ENCODE data around the gene PSTPIP2.

PSTPIP2 gene

GRCh38 chr18:46001074-46001473 lies 71.0 kb downstream of the PSTPIP2 start:
- TF ChIP-seq POLR2AphosphoS5 (IDR thresholded peaks at IDR 0.05; ENCODE audit: low read depth, low read length) (no peak), SIN3A (IDR thresholded peaks at IDR 0.05; ENCODE audit: borderline replicate concordance, insufficient read depth, low read length) (no peak), TAF1 (IDR thresholded peaks at IDR 0.05; ENCODE audit: borderline replicate concordance, insufficient read depth, low read length) (no peak)
- TF ChIP-seq, protein P1, sequence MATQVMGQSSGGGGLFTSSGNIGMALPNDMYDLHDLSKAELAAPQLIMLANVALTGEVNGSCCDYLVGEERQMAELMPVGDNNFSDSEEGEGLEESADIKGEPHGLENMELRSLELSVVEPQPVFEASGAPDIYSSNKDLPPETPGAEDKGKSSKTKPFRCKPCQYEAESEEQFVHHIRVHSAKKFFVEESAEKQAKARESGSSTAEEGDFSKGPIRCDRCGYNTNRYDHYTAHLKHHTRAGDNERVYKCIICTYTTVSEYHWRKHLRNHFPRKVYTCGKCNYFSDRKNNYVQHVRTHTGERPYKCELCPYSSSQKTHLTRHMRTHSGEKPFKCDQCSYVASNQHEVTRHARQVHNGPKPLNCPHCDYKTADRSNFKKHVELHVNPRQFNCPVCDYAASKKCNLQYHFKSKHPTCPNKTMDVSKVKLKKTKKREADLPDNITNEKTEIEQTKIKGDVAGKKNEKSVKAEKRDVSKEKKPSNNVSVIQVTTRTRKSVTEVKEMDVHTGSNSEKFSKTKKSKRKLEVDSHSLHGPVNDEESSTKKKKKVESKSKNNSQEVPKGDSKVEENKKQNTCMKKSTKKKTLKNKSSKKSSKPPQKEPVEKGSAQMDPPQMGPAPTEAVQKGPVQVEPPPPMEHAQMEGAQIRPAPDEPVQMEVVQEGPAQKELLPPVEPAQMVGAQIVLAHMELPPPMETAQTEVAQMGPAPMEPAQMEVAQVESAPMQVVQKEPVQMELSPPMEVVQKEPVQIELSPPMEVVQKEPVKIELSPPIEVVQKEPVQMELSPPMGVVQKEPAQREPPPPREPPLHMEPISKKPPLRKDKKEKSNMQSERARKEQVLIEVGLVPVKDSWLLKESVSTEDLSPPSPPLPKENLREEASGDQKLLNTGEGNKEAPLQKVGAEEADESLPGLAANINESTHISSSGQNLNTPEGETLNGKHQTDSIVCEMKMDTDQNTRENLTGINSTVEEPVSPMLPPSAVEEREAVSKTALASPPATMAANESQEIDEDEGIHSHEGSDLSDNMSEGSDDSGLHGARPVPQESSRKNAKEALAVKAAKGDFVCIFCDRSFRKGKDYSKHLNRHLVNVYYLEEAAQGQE (IDR thresholded peaks at IDR 0.05; ENCODE audit: insufficient read depth in 1 of 2, low read depth in 2 of 2, low read length in 2 of 2): no peak

- no peak for TF ChIP-seq SIN3A (IDR thresholded peaks at IDR 0.05; ENCODE audit: borderline replicate concordance, insufficient read depth, low read length)
- no peak for TF ChIP-seq POLR2AphosphoS5 (IDR thresholded peaks at IDR 0.05; ENCODE audit: low read depth, low read length)
- TF ChIP-seq, protein P1 (IDR thresholded peaks at IDR 0.05; ENCODE audit: insufficient read depth in 1 of 2, low read depth in 2 of 2, low read length in 2 of 2): no peak
- TF ChIP-seq FOXP2 (optimal IDR thresholded peaks at IDR 0.05; ENCODE audit: borderline replicate concordance, extremely low read depth, extremely low read length, insufficient read depth): no peak
- no peak for TF ChIP-seq TAF1 (IDR thresholded peaks at IDR 0.05; ENCODE audit: borderline replicate concordance, insufficient read depth, low read length)
These were observed 72.5 kb downstream of the PSTPIP2 start for GRCh38 chr18:45999536-45999935.

GRCh38 chr18:45998244-45998643 lies 73.8 kb downstream of the PSTPIP2 start:
- TF ChIP-seq, protein P1 (IDR thresholded peaks at IDR 0.05; ENCODE audit: insufficient read depth in 1 of 2, low read depth in 2 of 2, low read length in 2 of 2): no peak
- TF ChIP-seq FOXP2 (optimal IDR thresholded peaks at IDR 0.05; ENCODE audit: borderline replicate concordance, extremely low read depth, extremely low read length, insufficient read depth) (no peak), SIN3A (IDR thresholded peaks at IDR 0.05; ENCODE audit: borderline replicate concordance, insufficient read depth, low read length) (no peak), TAF1 (IDR thresholded peaks at IDR 0.05; ENCODE audit: borderline replicate concordance, insufficient read depth, low read length) (no peak), POLR2AphosphoS5 (IDR thresholded peaks at IDR 0.05; ENCODE audit: low read depth, low read length) (no peak)

DNA sequence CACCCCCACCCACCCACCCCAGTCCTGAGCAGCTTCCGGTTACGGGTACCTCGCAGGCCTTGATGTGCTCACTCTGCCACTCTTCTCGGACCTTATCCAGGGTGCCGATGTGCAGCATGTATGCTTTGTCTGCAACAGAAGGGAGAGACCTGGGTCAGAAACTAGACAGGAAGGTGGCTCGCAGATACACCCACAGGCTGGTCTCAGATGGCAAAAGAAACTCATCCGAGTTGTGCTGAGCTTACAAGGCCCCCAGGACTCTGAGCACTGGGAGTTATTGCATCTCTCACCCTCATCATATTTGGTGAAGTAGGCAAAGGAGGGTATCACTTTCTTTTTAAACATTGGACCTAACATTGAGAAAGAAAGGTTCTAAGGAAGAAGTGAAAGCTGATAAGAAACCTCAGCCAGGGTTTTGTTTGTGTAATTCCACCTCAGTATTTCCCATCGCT lies 74.3 kb downstream of the PSTPIP2 start:
- no peak for TF ChIP-seq FOXP2 (optimal IDR thresholded peaks at IDR 0.05; ENCODE audit: borderline replicate concordance, extremely low read depth, extremely low read length, insufficient read depth)
- TF ChIP-seq TAF1 (IDR thresholded peaks at IDR 0.05; ENCODE audit: borderline replicate concordance, insufficient read depth, low read length): no peak
- TF ChIP-seq, protein P1 (IDR thresholded peaks at IDR 0.05; ENCODE audit: insufficient read depth in 1 of 2, low read depth in 2 of 2, low read length in 2 of 2): no peak
- no peak for TF ChIP-seq SIN3A (IDR thresholded peaks at IDR 0.05; ENCODE audit: borderline replicate concordance, insufficient read depth, low read length)
- no peak for TF ChIP-seq POLR2AphosphoS5 (IDR thresholded peaks at IDR 0.05; ENCODE audit: low read depth, low read length)

GRCh38 chr18:45995461-45995860 lies 76.6 kb downstream of the PSTPIP2 start:
- no peak for TF ChIP-seq TAF1 (IDR thresholded peaks at IDR 0.05; ENCODE audit: borderline replicate concordance, insufficient read depth, low read length)
- no peak for TF ChIP-seq SIN3A (IDR thresholded peaks at IDR 0.05; ENCODE audit: borderline replicate concordance, insufficient read depth, low read length)
- no peak for TF ChIP-seq POLR2AphosphoS5 (IDR thresholded peaks at IDR 0.05; ENCODE audit: low read depth, low read length)
- no peak for TF ChIP-seq FOXP2 (optimal IDR thresholded peaks at IDR 0.05; ENCODE audit: borderline replicate concordance, extremely low read depth, extremely low read length, insufficient read depth)
- TF ChIP-seq, protein P1 (IDR thresholded peaks at IDR 0.05; ENCODE audit: insufficient read depth in 1 of 2, low read depth in 2 of 2, low read length in 2 of 2): no peak
